Astrocyte (in vitro differentiated cells and primary cell): ENCODE results near the gene CACNB2.

ENCODE experiments used
- EZH2 ChIP-seq: IDR thresholded peaks from 2 replicates; pipeline ENCODE4 v1.6.1; 2012; ENCODE audit warnings: mild to moderate bottlenecking, low read length, inconsistent platforms; ENCODE audit not compliant: insufficient read depth
- TF ChIP-seq, protein P1 (sequence below): IDR thresholded peaks from 2 replicates; pipeline ENCODE4 v1.5.1; 2011; ENCODE audit warnings: low read depth, mild to moderate bottlenecking, inconsistent platforms, low read length, moderate library complexity; ENCODE audit not compliant: insufficient read depth

DNA sequence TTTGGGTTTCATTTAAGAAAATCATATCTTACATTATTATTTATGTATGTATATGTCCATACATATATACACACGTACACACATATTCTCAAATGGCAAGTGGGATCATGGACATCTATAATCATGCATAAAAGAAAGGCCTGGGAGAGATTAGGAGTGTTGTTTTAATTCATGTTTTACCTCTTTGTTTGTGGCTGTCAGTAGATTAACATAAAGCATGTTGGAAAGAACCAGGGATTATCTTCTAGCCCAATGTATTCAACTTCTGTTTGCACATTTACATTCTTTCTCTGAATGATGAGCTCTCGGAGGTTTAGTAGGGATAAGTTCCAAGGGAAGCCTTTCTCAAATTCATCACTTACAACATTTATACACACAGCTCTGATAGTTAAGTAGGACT, 319.8 kb downstream of the CACNB2 start:
- TF ChIP-seq, protein P1, sequence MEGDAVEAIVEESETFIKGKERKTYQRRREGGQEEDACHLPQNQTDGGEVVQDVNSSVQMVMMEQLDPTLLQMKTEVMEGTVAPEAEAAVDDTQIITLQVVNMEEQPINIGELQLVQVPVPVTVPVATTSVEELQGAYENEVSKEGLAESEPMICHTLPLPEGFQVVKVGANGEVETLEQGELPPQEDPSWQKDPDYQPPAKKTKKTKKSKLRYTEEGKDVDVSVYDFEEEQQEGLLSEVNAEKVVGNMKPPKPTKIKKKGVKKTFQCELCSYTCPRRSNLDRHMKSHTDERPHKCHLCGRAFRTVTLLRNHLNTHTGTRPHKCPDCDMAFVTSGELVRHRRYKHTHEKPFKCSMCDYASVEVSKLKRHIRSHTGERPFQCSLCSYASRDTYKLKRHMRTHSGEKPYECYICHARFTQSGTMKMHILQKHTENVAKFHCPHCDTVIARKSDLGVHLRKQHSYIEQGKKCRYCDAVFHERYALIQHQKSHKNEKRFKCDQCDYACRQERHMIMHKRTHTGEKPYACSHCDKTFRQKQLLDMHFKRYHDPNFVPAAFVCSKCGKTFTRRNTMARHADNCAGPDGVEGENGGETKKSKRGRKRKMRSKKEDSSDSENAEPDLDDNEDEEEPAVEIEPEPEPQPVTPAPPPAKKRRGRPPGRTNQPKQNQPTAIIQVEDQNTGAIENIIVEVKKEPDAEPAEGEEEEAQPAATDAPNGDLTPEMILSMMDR, result no peak
- no peak for TF ChIP-seq EZH2
